ENCODE measurements around the gene PDZD2.

GRCh38 chr5:32051796-32052195 lies 412.9 kb downstream of the PDZD2 start:
- no peak for TF ChIP-seq CTCF (conservative IDR thresholded peaks at IDR 0.05; ENCODE audit: low read depth in 2 of 2)
- no peak for TF ChIP-seq REST (IDR thresholded peaks at IDR 0.05; ENCODE audit: unreplicated experiment)

Data from GM23338 (cell line).